GM19468 (cell line): ENCODE results near the gene CSAD.
"Not testable (repeated sequence)": the region's sequence is repeated elsewhere in the genome, so short reads cannot be mapped to it uniquely, and the experiment has no call there.

Source experiments
- ATAC-seq: cut with Tn5 transposase; IDR thresholded peaks from one replicate; pipeline ENCODE4 v1.9.1; 2021; ENCODE audit warnings: mild to moderate bottlenecking, moderate library complexity, moderate number of reproducible peaks; ENCODE audit not compliant: unreplicated experiment; ENCODE audit errors: extremely low read depth

CSAD gene

GRCh38 chr12:53115891-53116648 lies 64.7 kb downstream of the CSAD start:
- no peak for ATAC-seq

- no peak for ATAC-seq
Observed at GRCh38 chr12:53115112-53115890, 65.4 kb downstream of the CSAD start.

GRCh38 chr12:53113951-53114350 lies 66.8 kb downstream of the CSAD start:
- ATAC-seq, result no peak

GRCh38 chr12:53113136-53113705 lies 67.5 kb downstream of the CSAD start:
- no peak for ATAC-seq

- ATAC-seq, result not testable (repeated sequence)
Observed at GRCh38 chr12:53112431-53112830, 68.3 kb downstream of the CSAD start.
